Measurements from ENCODE around the gene TUBE1. TPM values are rescaled to one million over a fixed set of nuclear protein-coding genes. Genes with fewer than 3 reads are reported as not detected.

The TUBE1 gene
- total and polyA plus RNA-seq, 10 of the 15 experiments (the other 5 are each of a cell fraction or from before 2014, with no cell fraction given): 6.3 to 25.2 (median 13.6) TPM

- TF ChIP-seq ETV6 (conservative IDR thresholded peaks at IDR 0.05 in 1 of 2, IDR thresholded peaks at IDR 0.05 in 1 of 2; ENCODE audit: borderline replicate concordance in 1 of 2, low read depth in 1 of 2): no peak
Observed at GRCh38 chr6:112109262-112109661, 22.0 kb upstream of the TUBE1 start (continued).

DNA sequence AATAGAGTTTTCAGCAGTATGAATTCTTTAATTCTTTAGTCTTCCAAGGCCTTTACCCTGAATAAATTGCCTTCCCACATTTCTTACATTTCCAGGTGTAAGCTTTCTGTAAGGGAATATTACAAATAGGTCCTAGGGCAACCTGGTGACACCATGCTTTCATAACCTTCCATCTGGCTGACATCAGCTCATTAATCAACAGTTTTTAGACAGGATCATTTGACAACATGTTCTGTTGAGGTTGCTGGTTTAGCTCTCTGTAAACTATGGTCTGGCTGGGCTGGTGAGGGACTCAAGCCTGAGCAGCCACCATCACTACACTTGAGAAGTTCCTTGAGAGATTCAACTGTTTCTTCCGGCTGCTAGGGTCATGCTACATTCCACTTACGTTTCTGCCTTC is 19.3 kb upstream of the TUBE1 start:
- H3K36me3 ChIP-seq (ENCODE audit: control insufficient read depth in 2 of 2, insufficient read depth in 2 of 2, low read length in 1 of 2): no peaks in the 10 kb centered on the region
- POLR2A ChIA-PET: no interaction called here
- DNase-seq (ENCODE audit: low read depth, low spot score) (no peak), FAIRE-seq (no peak), ATAC-seq (no peak)
- in situ Hi-C loops (cut with MboI): no loop called here
- H2AFZ ChIP-seq (ENCODE audit: control insufficient read depth, low read depth, low read length): no peak overlapping the region
- no peaks in the 10 kb centered on the region for H3K79me2 ChIP-seq (ENCODE audit: control insufficient read depth, insufficient read depth, low read length)
- H3K9me3 ChIP-seq (replicated peaks; ENCODE audit: control insufficient read depth, insufficient read depth, low read length): no peaks in the 10 kb centered on the region
- H3K9ac ChIP-seq (ENCODE audit: control insufficient read depth, insufficient read depth, low read length): no peak overlapping the region
- H3K27me3 ChIP-seq (replicated peaks in 1 of 2; ENCODE audit: control insufficient read depth in 2 of 2, insufficient read depth in 2 of 2, low read length in 1 of 2): no peaks in the 10 kb centered on the region
- H3K4me3 ChIP-seq: no peak overlapping the region
- no peak overlapping the region for H3K27ac ChIP-seq (ENCODE audit: control insufficient read depth, insufficient read depth)
- H3K4me2 ChIP-seq (ENCODE audit: control insufficient read depth, insufficient read depth): no peak overlapping the region
- intact Hi-C loops (cut with micrococcal nuclease; ENCODE audit: unreplicated experiment): no loop called here
- H3K4me1 ChIP-seq (ENCODE audit: control insufficient read depth, insufficient read depth, low read length): no peaks in the 10 kb centered on the region
- CTCF ChIA-PET: no interaction called here
- BruUV-seq (replicated peaks): no TSS peak
- RAD21 ChIA-PET (ENCODE audit: unreplicated experiment): no interaction called here
- H4K20me1 ChIP-seq (ENCODE audit: control insufficient read depth, insufficient read depth): no peaks in the 10 kb centered on the region
- 41% methylated on average over 2 of the region's 2 CpGs for whole genome bisulfite sequencing (ENCODE audit: insufficient coverage, insufficient replicate concordance, low lambda C conversion rate, missing lambda C conversion rate)
- SMC1A ChIA-PET (ENCODE audit: uncharacterized antibody, unreplicated experiment): no interaction called here
- TF ChIP-seq HDAC6 (IDR thresholded peaks at IDR 0.05; ENCODE audit: unreplicated experiment) (no peak), RAD21 (IDR thresholded peaks at IDR 0.05; ENCODE audit: insufficient read depth, low read depth, low read length) (no peak), NBN (IDR thresholded peaks at IDR 0.05) (no peak), EED (IDR thresholded peaks at IDR 0.05; ENCODE audit: low read depth) (no peak), ZBTB40 (IDR thresholded peaks at IDR 0.05; ENCODE audit: borderline replicate concordance) (no peak), CEBPZ (IDR thresholded peaks at IDR 0.05; ENCODE audit: low read depth, low read length) (no peak), IKZF1 (conservative IDR thresholded peaks at IDR 0.05) (no peak), SREBF2 (IDR thresholded peaks at IDR 0.05; ENCODE audit: low read length) (no peak), KAT2A (conservative IDR thresholded peaks at IDR 0.05; ENCODE audit: control insufficient read depth, low read depth, low read length) (no peak)
- TF ChIP-seq, protein P1, sequence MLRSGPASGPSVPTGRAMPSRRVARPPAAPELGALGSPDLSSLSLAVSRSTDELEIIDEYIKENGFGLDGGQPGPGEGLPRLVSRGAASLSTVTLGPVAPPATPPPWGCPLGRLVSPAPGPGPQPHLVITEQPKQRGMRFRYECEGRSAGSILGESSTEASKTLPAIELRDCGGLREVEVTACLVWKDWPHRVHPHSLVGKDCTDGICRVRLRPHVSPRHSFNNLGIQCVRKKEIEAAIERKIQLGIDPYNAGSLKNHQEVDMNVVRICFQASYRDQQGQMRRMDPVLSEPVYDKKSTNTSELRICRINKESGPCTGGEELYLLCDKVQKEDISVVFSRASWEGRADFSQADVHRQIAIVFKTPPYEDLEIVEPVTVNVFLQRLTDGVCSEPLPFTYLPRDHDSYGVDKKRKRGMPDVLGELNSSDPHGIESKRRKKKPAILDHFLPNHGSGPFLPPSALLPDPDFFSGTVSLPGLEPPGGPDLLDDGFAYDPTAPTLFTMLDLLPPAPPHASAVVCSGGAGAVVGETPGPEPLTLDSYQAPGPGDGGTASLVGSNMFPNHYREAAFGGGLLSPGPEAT (IDR thresholded peaks at IDR 0.05; ENCODE audit: low read depth): no peak
- TF ChIP-seq, protein P2, sequence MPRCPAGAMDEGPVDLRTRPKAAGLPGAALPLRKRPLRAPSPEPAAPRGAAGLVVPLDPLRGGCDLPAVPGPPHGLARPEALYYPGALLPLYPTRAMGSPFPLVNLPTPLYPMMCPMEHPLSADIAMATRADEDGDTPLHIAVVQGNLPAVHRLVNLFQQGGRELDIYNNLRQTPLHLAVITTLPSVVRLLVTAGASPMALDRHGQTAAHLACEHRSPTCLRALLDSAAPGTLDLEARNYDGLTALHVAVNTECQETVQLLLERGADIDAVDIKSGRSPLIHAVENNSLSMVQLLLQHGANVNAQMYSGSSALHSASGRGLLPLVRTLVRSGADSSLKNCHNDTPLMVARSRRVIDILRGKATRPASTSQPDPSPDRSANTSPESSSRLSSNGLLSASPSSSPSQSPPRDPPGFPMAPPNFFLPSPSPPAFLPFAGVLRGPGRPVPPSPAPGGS (IDR thresholded peaks at IDR 0.05; ENCODE audit: borderline replicate concordance, insufficient read depth, low read depth, low read length, poor library complexity, severe bottlenecking): no peak

Measured in GM12878 (cell line).